Nephron (organoid): Measurements from ENCODE around the gene SLC16A6.

ENCODE experiments used
- H3K27ac Mint-ChIP-seq, 3 experiments: 2 replicates each; pipeline ENCODE4 v1.8.0; 2020; ENCODE audit warnings: mixed read lengths in 3 of 3, mild to moderate bottlenecking in 2 of 3, moderate library complexity in 1 of 3
- H3K27me3 Mint-ChIP-seq: 2 replicates; pipeline ENCODE4 v1.8.0; 2021; ENCODE audit warnings: low read depth, mild to moderate bottlenecking, moderate library complexity, mixed read lengths
- H3K36me3 Mint-ChIP-seq: 2 replicates; pipeline ENCODE4 v1.8.0; 2020; ENCODE audit warnings: low read depth, mixed read lengths
- H3K4me1 Mint-ChIP-seq: 2 replicates; pipeline ENCODE4 v1.8.0; 2020; ENCODE audit warnings: mixed read lengths
- H3K4me3 Mint-ChIP-seq, 3 experiments: 2 replicates each; pipeline ENCODE4 v1.8.0; 2020; ENCODE audit warnings: mild to moderate bottlenecking in 3 of 3, mixed read lengths in 3 of 3, moderate library complexity in 2 of 3
- H3K9me3 Mint-ChIP-seq: 2 replicates; pipeline ENCODE4 v1.8.0; 2020; ENCODE audit warnings: mixed read lengths
- CTCF ChIP-seq, 3 experiments: fragments of 200-600 bp; sonication (generic); IDR thresholded peaks; one replicate each; pipeline ENCODE4 v1.5.0; 2021; ENCODE audit warnings: antibody characterized with exemption in 3 of 3; ENCODE audit not compliant: unreplicated experiment in 3 of 3

SLC16A6 gene

GRCh38 chr17:68327823-68328557 is 37.1 kb upstream of the SLC16A6 start:
- H3K27me3 Mint-ChIP-seq, result peaks cover 7% of the 10 kb centered on the region
- H3K9me3 Mint-ChIP-seq, result peaks cover 36% of the 10 kb centered on the region
- peaks cover 4% of the 10 kb centered on the region for H3K36me3 Mint-ChIP-seq
- no peaks in the 10 kb centered on the region for H3K4me1 Mint-ChIP-seq
- H3K4me3 Mint-ChIP-seq, result no peak overlapping the region
- no peak for TF ChIP-seq CTCF (IDR thresholded peaks at IDR 0.05; ENCODE audit: unreplicated experiment in 3 of 3)
- H3K27ac Mint-ChIP-seq, result no peak overlapping the region

GRCh38 chr17:68326681-68327080 is 35.8 kb upstream of the SLC16A6 start:
- peaks cover 7% of the 10 kb centered on the region for H3K27me3 Mint-ChIP-seq
- no peak overlapping the region for H3K27ac Mint-ChIP-seq
- TF ChIP-seq CTCF (IDR thresholded peaks at IDR 0.05; ENCODE audit: unreplicated experiment in 3 of 3), result no peak
- H3K4me1 Mint-ChIP-seq, result no peaks in the 10 kb centered on the region
- peaks cover 4% of the 10 kb centered on the region for H3K36me3 Mint-ChIP-seq
- no peak overlapping the region for H3K4me3 Mint-ChIP-seq
- H3K9me3 Mint-ChIP-seq, result peaks cover 27% of the 10 kb centered on the region

- Mint-ChIP-seq H3K9me3 (peaks cover 25% of the 10 kb centered on the region), H3K27ac (no peak overlapping the region), H3K27me3 (peaks cover 7% of the 10 kb centered on the region), H3K4me1 (no peaks in the 10 kb centered on the region), H3K36me3 (peaks cover 4% of the 10 kb centered on the region), H3K4me3 (no peak overlapping the region)
- no peak for TF ChIP-seq CTCF (IDR thresholded peaks at IDR 0.05; ENCODE audit: unreplicated experiment in 3 of 3)
Measured at GRCh38 chr17:68325961-68326360, 35.0 kb upstream of the SLC16A6 start.

- Mint-ChIP-seq H3K4me3 (no peak overlapping the region), H3K36me3 (no peaks in the 10 kb centered on the region), H3K27ac (no peak overlapping the region), H3K4me1 (no peaks in the 10 kb centered on the region), H3K9me3 (peaks cover 15% of the 10 kb centered on the region), H3K27me3 (peaks cover 7% of the 10 kb centered on the region)
- no peak for TF ChIP-seq CTCF (IDR thresholded peaks at IDR 0.05; ENCODE audit: unreplicated experiment in 3 of 3)
Measured at GRCh38 chr17:68324654-68325336, 33.9 kb upstream of the SLC16A6 start.

GRCh38 chr17:68324114-68324513 is 33.2 kb upstream of the SLC16A6 start:
- Mint-ChIP-seq H3K9me3 (peaks cover 13% of the 10 kb centered on the region), H3K27me3 (peaks cover 11% of the 10 kb centered on the region), H3K4me1 (no peaks in the 10 kb centered on the region), H3K36me3 (no peaks in the 10 kb centered on the region), H3K27ac (no peak overlapping the region), H3K4me3 (no peak overlapping the region)
- TF ChIP-seq CTCF (IDR thresholded peaks at IDR 0.05; ENCODE audit: unreplicated experiment in 3 of 3), result no peak
